ENCODE measurements around the gene NCAM1.

GRCh38 chr11:113188371-113188834 is 227.2 kb downstream of the NCAM1 start:
- no peak for TF ChIP-seq POLR2A (IDR thresholded peaks at IDR 0.05; ENCODE audit: borderline replicate concordance, extremely low read depth, insufficient read depth, insufficient read length)
- TF ChIP-seq POLR2AphosphoS5 (IDR thresholded peaks at IDR 0.05; ENCODE audit: low read depth, low read length) = no peak
- TF ChIP-seq, protein P1, sequence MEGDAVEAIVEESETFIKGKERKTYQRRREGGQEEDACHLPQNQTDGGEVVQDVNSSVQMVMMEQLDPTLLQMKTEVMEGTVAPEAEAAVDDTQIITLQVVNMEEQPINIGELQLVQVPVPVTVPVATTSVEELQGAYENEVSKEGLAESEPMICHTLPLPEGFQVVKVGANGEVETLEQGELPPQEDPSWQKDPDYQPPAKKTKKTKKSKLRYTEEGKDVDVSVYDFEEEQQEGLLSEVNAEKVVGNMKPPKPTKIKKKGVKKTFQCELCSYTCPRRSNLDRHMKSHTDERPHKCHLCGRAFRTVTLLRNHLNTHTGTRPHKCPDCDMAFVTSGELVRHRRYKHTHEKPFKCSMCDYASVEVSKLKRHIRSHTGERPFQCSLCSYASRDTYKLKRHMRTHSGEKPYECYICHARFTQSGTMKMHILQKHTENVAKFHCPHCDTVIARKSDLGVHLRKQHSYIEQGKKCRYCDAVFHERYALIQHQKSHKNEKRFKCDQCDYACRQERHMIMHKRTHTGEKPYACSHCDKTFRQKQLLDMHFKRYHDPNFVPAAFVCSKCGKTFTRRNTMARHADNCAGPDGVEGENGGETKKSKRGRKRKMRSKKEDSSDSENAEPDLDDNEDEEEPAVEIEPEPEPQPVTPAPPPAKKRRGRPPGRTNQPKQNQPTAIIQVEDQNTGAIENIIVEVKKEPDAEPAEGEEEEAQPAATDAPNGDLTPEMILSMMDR (IDR thresholded peaks at IDR 0.05 in 2 of 3, conservative IDR thresholded peaks at IDR 0.05 in 1 of 3; ENCODE audit: borderline replicate concordance in 1 of 3, insufficient read depth in 1 of 3, low read depth in 2 of 3, low read length in 2 of 3) = no peak
- TF ChIP-seq, protein P2, sequence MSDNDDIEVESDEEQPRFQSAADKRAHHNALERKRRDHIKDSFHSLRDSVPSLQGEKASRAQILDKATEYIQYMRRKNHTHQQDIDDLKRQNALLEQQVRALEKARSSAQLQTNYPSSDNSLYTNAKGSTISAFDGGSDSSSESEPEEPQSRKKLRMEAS (IDR thresholded peaks at IDR 0.05) = no peak
